HCT116 (cell line): ENCODE results near the gene IGDCC3.
"Not testable (repeated sequence)": the region's sequence is repeated elsewhere in the genome, so short reads cannot be mapped to it uniquely, and the experiment has no call there.

Experiments used
- CBX3 ChIP-seq: IDR thresholded peaks from 2 replicates; pipeline ENCODE4 v1.6.1; 2012; ENCODE audit warnings: low read depth
- CEBPB ChIP-seq: IDR thresholded peaks from 2 replicates; pipeline ENCODE4 v1.6.1; 2012; ENCODE audit warnings: low read depth
- CTCF ChIP-seq, 3 experiments: fragments of 200-600 bp in 1 of 3; sonication (generic) in 1 of 3; IDR thresholded peaks in 2 of 3; conservative IDR thresholded peaks in 1 of 3; 2 replicates each; pipeline ENCODE4 v1.5.1; 2012 to 2017; ENCODE audit warnings: low read depth in 2 of 3, low read length in 2 of 3, antibody characterized with exemption in 1 of 3, borderline replicate concordance in 1 of 3, control low read depth in 1 of 3, mild to moderate bottlenecking in 1 of 3, mixed read lengths in 1 of 3, mixed run types in 1 of 3, moderate library complexity in 1 of 3; ENCODE audit not compliant: insufficient read depth in 1 of 3
- EZH2 ChIP-seq: fragments of 200-600 bp; sonication (generic); IDR thresholded peaks from 2 replicates; pipeline ENCODE4 v1.6.1; 2017; ENCODE audit warnings: antibody characterized with exemption, mixed run types
- JUND ChIP-seq: IDR thresholded peaks from 2 replicates; pipeline ENCODE4 v1.6.1; 2012
- MAX ChIP-seq: IDR thresholded peaks from 2 replicates; pipeline ENCODE4 v1.6.1; 2012
- POLR2A ChIP-seq: IDR thresholded peaks from 2 replicates; pipeline ENCODE4 v1.7.0; 2011; ENCODE audit warnings: borderline replicate concordance; ENCODE audit not compliant: insufficient read depth, insufficient read length; ENCODE audit errors: extremely low read depth
- POLR2AphosphoS5 ChIP-seq: IDR thresholded peaks from 2 replicates; pipeline ENCODE4 v1.6.1; 2011; ENCODE audit warnings: mild to moderate bottlenecking, low read depth, low read length, moderate library complexity
- RAD21 ChIP-seq: IDR thresholded peaks from 2 replicates; pipeline ENCODE4 v1.6.1; 2012; ENCODE audit warnings: low read depth, mild to moderate bottlenecking
- REST ChIP-seq: IDR thresholded peaks from 2 replicates; pipeline ENCODE4 v1.6.1; 2012; ENCODE audit warnings: low read depth
- YY1 ChIP-seq: IDR thresholded peaks from 2 replicates; pipeline ENCODE4 v1.6.1; 2011; ENCODE audit warnings: low read length, low read depth, moderate library complexity, mild to moderate bottlenecking; ENCODE audit not compliant: insufficient replicate concordance; ENCODE audit errors: extremely low read depth
- ZBTB33 ChIP-seq: IDR thresholded peaks from 2 replicates; pipeline ENCODE4 v1.6.1; 2011; ENCODE audit warnings: mild to moderate bottlenecking, low read length, moderate library complexity; ENCODE audit not compliant: insufficient replicate concordance; ENCODE audit errors: extremely low read depth
- ZFX ChIP-seq: fragments of 450-650 bp; IDR thresholded peaks from 2 replicates; pipeline ENCODE4 v1.6.1; 2017
- ZNF274 ChIP-seq: fragments of 200-500 bp; sonication (Bioruptor generic); IDR thresholded peaks from 2 replicates; pipeline ENCODE4 v1.6.1; 2014; ENCODE audit warnings: mild to moderate bottlenecking, low read depth, low read length, inconsistent platforms

- TF ChIP-seq CEBPB; JUND; POLR2A; CTCF (IDR thresholded peaks at IDR 0.05 in 2 of 3, conservative IDR thresholded peaks at IDR 0.05 in 1 of 3; ENCODE audit: borderline replicate concordance in 1 of 3, insufficient read depth in 1 of 3, low read depth in 2 of 3, low read length in 2 of 3); ZNF274; YY1; MAX; RAD21; REST; ZFX; POLR2AphosphoS5; CBX3; EZH2; ZBTB33: not testable (repeated sequence)
Observed at GRCh38 chr15:65347756-65348155, 30.0 kb downstream of the IGDCC3 start.
